RWPE2 (cell line): ENCODE measurements around the gene TTF1.

Experiments used
- ATAC-seq: fragments of 200-7000 bp; cut with Tn5 transposase; 3 replicates; pipeline ENCODE4 v1.9.1; 2021; ENCODE audit warnings: low read depth
- DNase-seq: peaks from one replicate; pipeline ENCODE4 v3.0.0-alpha.2; 2020; ENCODE audit warnings: low spot score
- H3K27ac ChIP-seq: fragments of 450-650 bp; 2 replicates; pipeline ENCODE4 v1.5.1; 2017; ENCODE audit warnings: mild to moderate bottlenecking; ENCODE audit not compliant: poor library complexity, severe bottlenecking
- H3K27me3 ChIP-seq: fragments of 250-450 bp; sonication (Bioruptor Pico); 2 replicates; pipeline ENCODE4 v1.5.1; 2021; ENCODE audit warnings: mild to moderate bottlenecking, moderate library complexity; ENCODE audit not compliant: insufficient read depth, poor library complexity, severe bottlenecking
- H3K36me3 ChIP-seq: fragments of 250-450 bp; sonication (Bioruptor Pico); 2 replicates; pipeline ENCODE4 v1.5.1; 2020; ENCODE audit warnings: low read depth, mild to moderate bottlenecking, moderate library complexity
- H3K4me1 ChIP-seq: fragments of 250-450 bp; sonication (Bioruptor Pico); 2 replicates; pipeline ENCODE4 v1.5.1; 2021; ENCODE audit warnings: mild to moderate bottlenecking, moderate library complexity; ENCODE audit not compliant: insufficient read depth, poor library complexity, severe bottlenecking
- H3K4me3 ChIP-seq: fragments of 250-450 bp; sonication (Bioruptor Pico); 2 replicates; pipeline ENCODE4 v1.5.1; 2021; ENCODE audit warnings: mild to moderate bottlenecking, moderate library complexity; ENCODE audit not compliant: severe bottlenecking
- H3K9me3 ChIP-seq: fragments of 250-450 bp; sonication (Bioruptor Pico); 2 replicates; pipeline ENCODE4 v1.5.1; 2021; ENCODE audit warnings: mild to moderate bottlenecking, moderate library complexity; ENCODE audit not compliant: severe bottlenecking
- CTCF ChIP-seq: fragments of 450-650 bp; IDR thresholded peaks from one replicate; pipeline ENCODE4 v1.5.1; 2017; ENCODE audit warnings: mild to moderate bottlenecking, moderate library complexity; ENCODE audit not compliant: poor library complexity, severe bottlenecking

TTF1 gene

GRCh38 chr9:132395560-132395959, 11.1 kb downstream of the TTF1 start:
- Histone ChIP-seq H3K27me3 (no peaks in the 10 kb centered on the region), H3K4me1 (no peaks in the 10 kb centered on the region), H3K9me3 (no peaks in the 10 kb centered on the region), H3K36me3 (peaks cover 91% of the 10 kb centered on the region), H3K27ac (no peak overlapping the region), H3K4me3 (no peak overlapping the region)
- DNase-seq, result no peak
- ATAC-seq, result no peak
- no peak for TF ChIP-seq CTCF

GRCh38 chr9:132391449-132391848, 15.2 kb downstream of the TTF1 start:
- Histone ChIP-seq H3K4me1 (no peaks in the 10 kb centered on the region), H3K4me3 (no peak overlapping the region), H3K36me3 (peaks cover 92% of the 10 kb centered on the region), H3K27ac (no peak overlapping the region), H3K27me3 (no peaks in the 10 kb centered on the region), H3K9me3 (no peaks in the 10 kb centered on the region)
- no peak for ATAC-seq
- no peak for TF ChIP-seq CTCF
- no peak for DNase-seq

GRCh38 chr9:132390966-132391365, 15.7 kb downstream of the TTF1 start:
- Histone ChIP-seq H3K4me3 (no peak overlapping the region), H3K27me3 (no peaks in the 10 kb centered on the region), H3K9me3 (no peaks in the 10 kb centered on the region), H3K4me1 (no peaks in the 10 kb centered on the region), H3K36me3 (peaks cover 92% of the 10 kb centered on the region), H3K27ac (no peak overlapping the region)
- DNase-seq (no peak), ATAC-seq (no peak)
- no peak for TF ChIP-seq CTCF

- TF ChIP-seq CTCF, result no peak
- Histone ChIP-seq H3K9me3 (no peaks in the 10 kb centered on the region), H3K27ac (no peak overlapping the region), H3K4me3 (no peak overlapping the region), H3K27me3 (no peaks in the 10 kb centered on the region), H3K4me1 (no peaks in the 10 kb centered on the region), H3K36me3 (peaks cover 77% of the 10 kb centered on the region)
- DNase-seq, result no peak
- ATAC-seq, result no peak
These were observed 19.5 kb downstream of the TTF1 start for GRCh38 chr9:132387133-132387532.

GRCh38 chr9:132384376-132384775, 22.3 kb downstream of the TTF1 start:
- Histone ChIP-seq H3K9me3 (no peaks in the 10 kb centered on the region), H3K36me3 (peaks cover 72% of the 10 kb centered on the region), H3K27me3 (no peaks in the 10 kb centered on the region), H3K4me3 (no peak overlapping the region), H3K27ac (no peak overlapping the region), H3K4me1 (no peaks in the 10 kb centered on the region)
- ATAC-seq (no peak), DNase-seq (no peak)
- no peak for TF ChIP-seq CTCF
